Measurements from ENCODE around the gene SPATS2L.

The SPATS2L gene

DNA sequence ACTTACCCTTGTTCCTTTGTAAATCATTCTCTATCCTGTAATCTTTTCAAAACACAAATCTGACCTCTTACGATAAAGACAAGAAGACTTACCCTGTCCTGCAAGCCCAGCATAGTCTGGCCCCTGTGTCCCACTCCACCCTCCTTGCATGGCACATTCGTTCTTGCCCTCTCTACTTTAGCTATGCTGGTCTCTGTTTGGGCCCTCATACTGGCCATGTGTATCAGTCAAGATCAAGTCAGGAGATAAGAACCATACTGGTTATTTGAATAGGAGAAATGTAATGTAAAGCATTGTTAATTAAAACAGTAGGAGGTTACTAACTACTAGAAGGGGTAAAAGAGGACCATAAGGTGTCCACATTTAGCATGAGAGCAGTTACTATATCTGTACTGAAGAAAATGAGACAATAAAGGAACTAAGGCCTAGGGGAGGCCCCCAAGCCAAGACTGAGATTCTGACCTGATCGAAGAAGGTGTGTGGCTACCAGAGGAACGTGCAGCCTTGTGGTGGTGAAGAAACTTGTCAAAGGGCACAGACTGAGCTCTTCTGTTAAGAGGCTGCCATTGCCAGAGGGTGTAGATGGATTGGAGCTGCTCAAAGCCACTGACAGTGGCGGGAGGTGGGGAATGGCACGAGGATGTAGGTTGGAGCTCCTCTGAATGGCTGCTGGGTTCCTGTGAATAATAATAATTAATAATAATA, 122.6 kb downstream of the SPATS2L start:
- no peak for TF ChIP-seq CTCF (IDR thresholded peaks at IDR 0.05)

- no peak for TF ChIP-seq CTCF (IDR thresholded peaks at IDR 0.05)
These were observed 123.5 kb downstream of the SPATS2L start for GRCh38 chr2:200430017-200430416.

DNA sequence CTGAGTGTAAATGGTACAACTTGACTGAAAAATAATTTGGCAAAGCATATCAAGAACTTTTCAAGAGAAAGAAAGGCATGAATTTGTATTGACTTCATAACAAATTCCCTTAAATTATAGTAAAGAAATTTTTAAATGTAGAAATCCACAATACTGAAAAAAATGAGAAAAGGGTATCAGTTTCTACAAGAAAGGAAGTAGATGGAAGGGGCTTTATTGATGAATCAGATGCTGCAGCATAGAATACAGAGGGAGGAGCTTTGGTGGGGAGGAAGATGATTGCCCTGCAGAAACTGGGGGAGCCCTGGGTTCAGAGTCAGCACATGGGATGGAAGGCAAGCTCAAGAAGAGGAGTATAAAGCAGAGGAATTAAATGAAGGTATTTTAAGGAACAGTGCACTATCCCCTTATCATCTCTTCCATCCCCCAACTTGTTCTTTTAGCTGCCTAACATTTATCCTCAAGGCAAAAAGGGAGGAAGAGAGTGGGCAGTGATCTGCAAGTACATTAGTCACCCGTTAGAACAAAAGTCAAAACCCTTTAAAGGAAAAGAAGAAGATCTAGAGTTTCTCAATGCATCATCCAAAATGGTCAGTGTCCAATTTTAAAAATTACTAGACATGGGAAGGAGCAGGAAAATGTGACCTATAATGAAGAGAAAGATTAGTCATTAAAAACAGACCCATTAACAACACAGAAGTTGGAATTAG, 125.7 kb downstream of the SPATS2L start:
- no peak for TF ChIP-seq CTCF (IDR thresholded peaks at IDR 0.05)

- TF ChIP-seq CTCF (IDR thresholded peaks at IDR 0.05), result no peak
These were observed 128.9 kb downstream of the SPATS2L start for GRCh38 chr2:200435379-200435778.

DNA sequence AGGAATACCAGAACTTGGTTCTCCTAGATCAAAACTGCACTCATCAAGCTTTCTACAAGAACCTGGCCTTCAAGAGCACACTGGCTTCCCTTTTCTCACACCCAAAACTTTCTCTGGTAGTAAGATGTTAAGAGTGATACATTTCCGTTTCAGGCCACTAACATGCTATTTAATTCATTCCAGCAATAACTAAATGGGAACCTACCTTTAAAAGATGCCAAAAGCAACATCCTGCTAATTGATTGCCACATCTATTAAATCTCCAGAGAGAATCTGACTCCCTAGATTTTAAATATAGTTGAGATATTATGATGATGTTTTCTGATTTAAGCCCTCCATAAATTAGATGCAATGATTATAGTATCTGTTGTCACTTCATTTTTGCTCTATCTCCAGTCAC, 131.8 kb downstream of the SPATS2L start:
- no peak for TF ChIP-seq CTCF (IDR thresholded peaks at IDR 0.05)

DNA sequence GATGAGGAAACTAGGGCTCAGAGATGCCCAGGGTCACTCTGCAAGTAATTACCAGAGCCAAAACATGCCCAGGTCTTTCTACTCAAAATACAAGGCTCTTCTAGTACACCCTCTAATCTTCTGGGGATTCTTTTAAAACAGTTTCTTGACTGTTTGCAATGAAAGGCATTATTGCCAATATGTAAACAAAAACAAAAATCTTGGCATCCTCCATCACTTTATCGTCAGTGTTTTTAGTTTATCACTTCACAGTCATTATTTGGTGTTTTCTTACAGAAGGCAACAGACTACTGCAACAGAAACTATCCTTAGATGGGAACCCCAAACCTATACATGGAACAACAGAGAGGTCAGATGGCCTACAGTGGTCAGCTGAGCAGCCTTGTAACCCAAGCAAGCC, 132.4 kb downstream of the SPATS2L start:
- no peak for TF ChIP-seq CTCF (IDR thresholded peaks at IDR 0.05)

DNA sequence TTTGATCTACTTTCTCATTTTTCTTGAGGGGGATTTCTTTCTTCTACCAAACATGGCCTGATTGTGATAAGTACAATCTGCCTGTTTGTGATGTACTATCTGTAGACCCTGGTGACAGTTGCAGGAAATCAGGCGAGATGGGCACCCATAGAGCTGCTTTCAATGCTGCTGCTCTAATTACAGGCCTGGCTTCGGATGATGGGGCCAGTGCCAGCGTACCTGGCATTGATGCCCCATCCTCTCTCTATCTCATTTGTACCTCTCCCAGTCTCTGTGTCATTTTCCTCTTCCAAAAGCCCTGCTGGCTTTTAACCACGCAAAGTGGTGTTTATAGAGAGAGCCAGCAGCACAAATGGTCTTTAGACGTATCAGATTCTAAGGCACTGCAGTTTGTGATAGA, 133.5 kb downstream of the SPATS2L start:
- TF ChIP-seq CTCF (IDR thresholded peaks at IDR 0.05), result no peak

Data from LNCAP (cell line).